WERI-Rb-1 (cell line): ENCODE measurements around the gene PPP1R3D.
A peak's percentile ranks its signal among the peaks of the same experiment; 100 is the strongest.

Experiments used
- DNase-seq: peaks from one replicate; pipeline ENCODE4 v3.0.0-alpha.2; 2020
- H3K27ac ChIP-seq: fragments of 250-450 bp; sonication (Bioruptor Pico); 2 replicates; pipeline ENCODE4 v1.5.1; 2020; ENCODE audit warnings: mild to moderate bottlenecking, moderate library complexity
- H3K27me3 ChIP-seq: fragments of 250-450 bp; sonication (Bioruptor Pico); 2 replicates; pipeline ENCODE4 v1.5.1; 2021; ENCODE audit warnings: mild to moderate bottlenecking, low read depth, moderate library complexity; ENCODE audit not compliant: insufficient read depth, severe bottlenecking
- H3K36me3 ChIP-seq: fragments of 250-450 bp; sonication (Bioruptor Pico); 2 replicates; pipeline ENCODE4 v1.5.1; 2020; ENCODE audit warnings: mild to moderate bottlenecking, moderate library complexity
- H3K4me3 ChIP-seq: 2 replicates; pipeline ENCODE4 v1.5.1; 2011; ENCODE audit warnings: low read depth, mild to moderate bottlenecking, control low read depth, low read length
- H3K9me3 ChIP-seq: fragments of 250-450 bp; sonication (Bioruptor Pico); 2 replicates; pipeline ENCODE4 v1.5.1; 2021; ENCODE audit warnings: mild to moderate bottlenecking, moderate library complexity; ENCODE audit not compliant: severe bottlenecking
- CTCF ChIP-seq: IDR thresholded peaks from 2 replicates; pipeline ENCODE4 v1.5.1; 2011; ENCODE audit warnings: low read depth, mild to moderate bottlenecking, control low read depth, inconsistent platforms, low read length

The PPP1R3D gene

GRCh38 chr20:59955131-59955796, 15.2 kb upstream of the PPP1R3D start:
- peak; percentile 43 for TF ChIP-seq CTCF
- DNase-seq, result peak; percentile 42

GRCh38 chr20:59954718-59955117, 14.6 kb upstream of the PPP1R3D start:
- H3K36me3 ChIP-seq, result no peaks in the 10 kb centered on the region
- H3K27ac ChIP-seq, result no peak overlapping the region
- TF ChIP-seq CTCF, result no peak
- no peaks in the 10 kb centered on the region for H3K27me3 ChIP-seq
- H3K9me3 ChIP-seq, result no peaks in the 10 kb centered on the region
- DNase-seq, result no peak
- H3K4me3 ChIP-seq, result no peak overlapping the region

More at GRCh38 chr20:59955131-59955796, 15.2 kb upstream of the PPP1R3D start:
- no peak overlapping the region for H3K4me3 ChIP-seq
- H3K27me3 ChIP-seq, result no peaks in the 10 kb centered on the region
- H3K9me3 ChIP-seq, result no peaks in the 10 kb centered on the region
- H3K27ac ChIP-seq, result no peak overlapping the region
- H3K36me3 ChIP-seq, result no peaks in the 10 kb centered on the region

- Histone ChIP-seq H3K27me3 (no peaks in the 10 kb centered on the region), H3K9me3 (no peaks in the 10 kb centered on the region), H3K36me3 (peaks cover 5% of the 10 kb centered on the region), H3K4me3 (no peak overlapping the region), H3K27ac (no peak overlapping the region)
- DNase-seq, result no peak
- TF ChIP-seq CTCF, result no peak
These were observed 9.8 kb upstream of the PPP1R3D start for GRCh38 chr20:59949911-59950310.

GRCh38 chr20:59948828-59949720, 9.0 kb upstream of the PPP1R3D start:
- Histone ChIP-seq H3K36me3 (peaks cover 11% of the 10 kb centered on the region), H3K27me3 (no peaks in the 10 kb centered on the region), H3K27ac (no peak overlapping the region), H3K9me3 (no peaks in the 10 kb centered on the region), H3K4me3 (no peak overlapping the region)
- TF ChIP-seq CTCF, result peak; percentile 25; the same call in 1 of the 2 replicates
- DNase-seq, result no peak

- Histone ChIP-seq H3K27ac (no peak overlapping the region), H3K27me3 (no peaks in the 10 kb centered on the region), H3K36me3 (peaks cover 16% of the 10 kb centered on the region), H3K4me3 (no peak overlapping the region), H3K9me3 (no peaks in the 10 kb centered on the region)
- no peak for DNase-seq
- no peak for TF ChIP-seq CTCF
These were observed 8.1 kb upstream of the PPP1R3D start for GRCh38 chr20:59948212-59948611.
